22Rv1 (cell line): ENCODE measurements around the gene TTC1.
"Not testable (repeated sequence)": the region's sequence is repeated elsewhere in the genome, so short reads cannot be mapped to it uniquely, and the experiment has no call there.

ENCODE experiments used
- ZFX ChIP-seq: fragments of 450-650 bp; IDR thresholded peaks from 2 replicates; pipeline ENCODE4 v1.6.1; 2017; ENCODE audit warnings: antibody characterized with exemption, borderline replicate concordance
- TF ChIP-seq, protein P1 (sequence below): fragments of 450-650 bp; IDR thresholded peaks from 2 replicates; pipeline ENCODE4 v1.5.1; 2017; ENCODE audit warnings: mild to moderate bottlenecking

DNA sequence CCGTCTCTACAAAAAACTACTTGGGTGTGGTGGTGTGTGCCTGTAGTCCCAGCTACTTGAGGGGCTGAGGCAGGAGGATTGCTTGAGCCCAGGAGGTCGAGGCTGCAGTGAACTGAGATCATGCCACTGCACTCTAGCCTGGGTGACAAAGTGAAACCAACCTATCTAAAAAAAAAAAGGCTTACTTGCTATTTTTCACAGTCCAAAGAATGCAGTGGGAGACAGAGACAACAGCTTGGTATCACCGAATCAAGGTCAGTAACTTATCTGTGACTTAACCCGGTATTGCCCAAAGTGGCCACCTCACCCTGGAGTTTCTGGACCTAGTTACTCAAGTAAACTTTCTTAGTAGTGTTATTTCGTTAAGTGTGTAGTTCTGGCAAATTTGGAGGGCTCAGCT lies 60.2 kb downstream of the TTC1 start:
- TF ChIP-seq, protein P1, sequence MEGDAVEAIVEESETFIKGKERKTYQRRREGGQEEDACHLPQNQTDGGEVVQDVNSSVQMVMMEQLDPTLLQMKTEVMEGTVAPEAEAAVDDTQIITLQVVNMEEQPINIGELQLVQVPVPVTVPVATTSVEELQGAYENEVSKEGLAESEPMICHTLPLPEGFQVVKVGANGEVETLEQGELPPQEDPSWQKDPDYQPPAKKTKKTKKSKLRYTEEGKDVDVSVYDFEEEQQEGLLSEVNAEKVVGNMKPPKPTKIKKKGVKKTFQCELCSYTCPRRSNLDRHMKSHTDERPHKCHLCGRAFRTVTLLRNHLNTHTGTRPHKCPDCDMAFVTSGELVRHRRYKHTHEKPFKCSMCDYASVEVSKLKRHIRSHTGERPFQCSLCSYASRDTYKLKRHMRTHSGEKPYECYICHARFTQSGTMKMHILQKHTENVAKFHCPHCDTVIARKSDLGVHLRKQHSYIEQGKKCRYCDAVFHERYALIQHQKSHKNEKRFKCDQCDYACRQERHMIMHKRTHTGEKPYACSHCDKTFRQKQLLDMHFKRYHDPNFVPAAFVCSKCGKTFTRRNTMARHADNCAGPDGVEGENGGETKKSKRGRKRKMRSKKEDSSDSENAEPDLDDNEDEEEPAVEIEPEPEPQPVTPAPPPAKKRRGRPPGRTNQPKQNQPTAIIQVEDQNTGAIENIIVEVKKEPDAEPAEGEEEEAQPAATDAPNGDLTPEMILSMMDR: not testable (repeated sequence)
- not testable (repeated sequence) for TF ChIP-seq ZFX
